OCI-LY7 (cell line): Measurements from ENCODE around the gene SCN5A. TPM values are rescaled to one million over a fixed set of nuclear protein-coding genes. Genes with fewer than 3 reads are reported as not detected.

Experiments used
- BruUV-seq: library from RNA; stranded (reverse); fragments of 400-500 nt; replicated peaks from 2 replicates; lab custom pipeline; 2021; lab: Mats Ljungman, UMichigan
- CTCF ChIA-PET: fragments of 300-600 bp; sonication (Branson Sonifier 250); formaldehyde crosslinking; loops from one replicate; lab custom pipeline; 2022; ENCODE audit warnings: antibody characterized with exemption; ENCODE audit not compliant: unreplicated experiment; lab: Charles Lee
- POLR2A ChIA-PET: fragments of 300-600 bp; sonication (Branson Sonifier 250); formaldehyde crosslinking; loops from one replicate; lab custom pipeline; 2022; ENCODE audit warnings: antibody characterized with exemption; lab: Charles Lee
- DNase-seq: peaks from one replicate; pipeline ENCODE4 v3.0.0-alpha.2; 2015; ENCODE audit warnings: low spot score
- H2AFZ ChIP-seq: fragments of 200-600 bp; sonication (generic), shearing (Covaris generic); 2 replicates; pipeline ENCODE4 v1.6.1; 2014; ENCODE audit warnings: mild to moderate bottlenecking, antibody characterized with exemption, low read length, moderate library complexity
- H3K27ac ChIP-seq: fragments of 200-600 bp; sonication (generic); 2 replicates; pipeline ENCODE4 v1.5.1; 2014; ENCODE audit warnings: mixed run types, low read depth, mild to moderate bottlenecking, moderate library complexity, low read length, inconsistent platforms; ENCODE audit not compliant: poor library complexity, severe bottlenecking
- H3K36me3 ChIP-seq: fragments of 200-600 bp; sonication (generic); 2 replicates; pipeline ENCODE4 v1.6.1; 2014; ENCODE audit warnings: mild to moderate bottlenecking, antibody characterized with exemption, low read length, moderate library complexity, mixed read lengths; ENCODE audit not compliant: insufficient read depth
- H3K4me1 ChIP-seq: fragments of 200-600 bp; sonication (generic); 2 replicates; pipeline ENCODE4 v1.5.1; 2014; ENCODE audit warnings: mild to moderate bottlenecking, low read length; ENCODE audit not compliant: insufficient read depth, poor library complexity, severe bottlenecking
- H3K4me2 ChIP-seq: fragments of 200-600 bp; sonication (generic); 2 replicates; pipeline ENCODE4 v1.6.1; 2014; ENCODE audit warnings: mild to moderate bottlenecking, low read length
- H3K4me3 ChIP-seq: fragments of 200-600 bp; sonication (generic); 2 replicates; pipeline ENCODE4 v1.5.1; 2014; ENCODE audit warnings: mild to moderate bottlenecking, low read depth, low read length; ENCODE audit not compliant: poor library complexity, severe bottlenecking
- H3K79me2 ChIP-seq: fragments of 200-600 bp; sonication (generic); 2 replicates; pipeline ENCODE4 v1.6.1; 2016; ENCODE audit warnings: low read depth, mild to moderate bottlenecking, low read length, moderate library complexity, mixed read lengths; ENCODE audit not compliant: insufficient read depth
- H3K9me2 ChIP-seq: fragments of 200-600 bp; sonication (generic); 2 replicates; pipeline ENCODE4 v1.6.1; 2016; ENCODE audit warnings: mild to moderate bottlenecking, low read length, mixed read lengths; ENCODE audit not compliant: insufficient read depth
- H3K9me3 ChIP-seq: fragments of 200-600 bp; sonication (generic); 2 replicates; pipeline ENCODE4 v1.6.1; 2014; ENCODE audit warnings: mild to moderate bottlenecking, mixed run types, low read length, mixed read lengths
- H4K20me1 ChIP-seq: fragments of 200-600 bp; sonication (generic); 2 replicates; pipeline ENCODE4 v1.6.1; 2014; ENCODE audit warnings: mild to moderate bottlenecking, antibody characterized with exemption, low read length, moderate library complexity, mixed read lengths; ENCODE audit not compliant: insufficient read depth
- EZH2phosphoT487 ChIP-seq: fragments of 200-600 bp; sonication (generic); IDR thresholded peaks from 2 replicates; pipeline ENCODE4 v1.6.1; 2018; ENCODE audit warnings: low read depth, borderline replicate concordance, mild to moderate bottlenecking, mixed run types, antibody characterized with exemption, low read length, moderate library complexity, mixed read lengths
- intact Hi-C: fragments of 100-400 bp; cut with micrococcal nuclease; formaldehyde crosslinking; loops from one replicate; pipeline ENCODE4 v1.10.0; 2022; ENCODE audit not compliant: unreplicated experiment
- total RNA-seq, 2 experiments: library from RNA; depleted of rRNA in 1 of 2; stranded (reverse); fragments of >200 nt in 1 of 2; shearing (Covaris generic) in 1 of 2; gene quantifications; 2 replicates each; pipeline ENCODE4 v1.2.3, GENCODE V29; 2014 to 2022
- TF ChIP-seq, protein P1 (sequence below): fragments of 200-600 bp; sonication (generic); conservative IDR thresholded peaks from 2 replicates; pipeline ENCODE4 v1.5.1; 2014; ENCODE audit warnings: mild to moderate bottlenecking, antibody characterized with exemption, low read length, moderate library complexity, mixed read lengths

SCN5A gene
- total RNA-seq, 2 experiments from 2014 or later = not detected

DNA sequence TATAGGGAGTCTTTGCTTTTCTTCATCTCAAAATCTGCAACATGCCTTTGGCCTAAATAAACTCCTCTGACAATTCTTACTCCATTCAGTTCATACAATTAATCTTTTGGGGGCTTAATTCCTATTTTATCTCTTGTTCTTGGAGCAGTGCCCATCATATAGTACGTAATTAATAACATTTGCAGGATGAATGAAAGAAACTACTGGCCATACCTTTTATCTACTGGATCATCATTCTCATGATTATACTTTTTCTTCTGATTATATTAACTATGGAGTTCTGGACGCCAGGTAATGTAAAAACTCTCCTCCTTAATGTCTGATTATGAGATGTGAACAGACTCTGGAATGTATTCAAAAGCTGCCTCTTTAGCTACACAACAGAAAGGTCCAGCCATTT lies 46.5 kb upstream of the SCN5A start:
- no peaks in the 10 kb centered on the region for H3K79me2 ChIP-seq
- no peaks in the 10 kb centered on the region for H3K9me3 ChIP-seq
- no peak overlapping the region for H2AFZ ChIP-seq
- TF ChIP-seq, protein P1, sequence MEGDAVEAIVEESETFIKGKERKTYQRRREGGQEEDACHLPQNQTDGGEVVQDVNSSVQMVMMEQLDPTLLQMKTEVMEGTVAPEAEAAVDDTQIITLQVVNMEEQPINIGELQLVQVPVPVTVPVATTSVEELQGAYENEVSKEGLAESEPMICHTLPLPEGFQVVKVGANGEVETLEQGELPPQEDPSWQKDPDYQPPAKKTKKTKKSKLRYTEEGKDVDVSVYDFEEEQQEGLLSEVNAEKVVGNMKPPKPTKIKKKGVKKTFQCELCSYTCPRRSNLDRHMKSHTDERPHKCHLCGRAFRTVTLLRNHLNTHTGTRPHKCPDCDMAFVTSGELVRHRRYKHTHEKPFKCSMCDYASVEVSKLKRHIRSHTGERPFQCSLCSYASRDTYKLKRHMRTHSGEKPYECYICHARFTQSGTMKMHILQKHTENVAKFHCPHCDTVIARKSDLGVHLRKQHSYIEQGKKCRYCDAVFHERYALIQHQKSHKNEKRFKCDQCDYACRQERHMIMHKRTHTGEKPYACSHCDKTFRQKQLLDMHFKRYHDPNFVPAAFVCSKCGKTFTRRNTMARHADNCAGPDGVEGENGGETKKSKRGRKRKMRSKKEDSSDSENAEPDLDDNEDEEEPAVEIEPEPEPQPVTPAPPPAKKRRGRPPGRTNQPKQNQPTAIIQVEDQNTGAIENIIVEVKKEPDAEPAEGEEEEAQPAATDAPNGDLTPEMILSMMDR = no peak
- TF ChIP-seq EZH2phosphoT487 = no peak
- no peak overlapping the region for H3K4me2 ChIP-seq
- no peaks in the 10 kb centered on the region for H4K20me1 ChIP-seq
- H3K4me1 ChIP-seq = no peaks in the 10 kb centered on the region
- no peaks in the 10 kb centered on the region for H3K36me3 ChIP-seq
- ChIA-PET CTCF (no interaction called here), POLR2A (no interaction called here)
- no peak for DNase-seq
- H3K9me2 ChIP-seq = no peaks in the 10 kb centered on the region; the same call in 1 of the 2 replicates
- no peak overlapping the region for H3K4me3 ChIP-seq
- intact Hi-C loops = no loop called here
- no TSS peak for BruUV-seq
- H3K27ac ChIP-seq = no peak overlapping the region

DNA sequence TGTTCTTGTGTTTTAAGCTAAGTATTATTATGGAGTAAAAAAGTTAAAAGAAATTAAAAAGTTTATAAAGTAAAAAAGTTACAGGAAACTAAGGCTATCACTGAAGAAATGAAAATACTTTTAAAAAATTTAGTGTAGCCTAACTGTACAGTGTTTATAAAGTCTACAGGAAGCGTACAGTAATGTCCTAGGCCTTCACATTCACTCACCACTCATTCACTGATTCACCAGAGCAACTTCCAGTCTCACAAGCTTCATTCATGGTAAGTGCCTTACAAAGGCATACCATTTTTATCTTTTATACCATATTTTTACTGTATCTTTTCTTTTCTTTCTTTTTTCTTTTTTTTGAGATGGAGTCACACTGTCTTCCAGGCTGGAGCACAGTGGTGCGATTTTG lies 40.7 kb upstream of the SCN5A start:
- CTCF ChIA-PET = no interaction called here
- intact Hi-C loops = no loop called here
- no peak for DNase-seq

DNA sequence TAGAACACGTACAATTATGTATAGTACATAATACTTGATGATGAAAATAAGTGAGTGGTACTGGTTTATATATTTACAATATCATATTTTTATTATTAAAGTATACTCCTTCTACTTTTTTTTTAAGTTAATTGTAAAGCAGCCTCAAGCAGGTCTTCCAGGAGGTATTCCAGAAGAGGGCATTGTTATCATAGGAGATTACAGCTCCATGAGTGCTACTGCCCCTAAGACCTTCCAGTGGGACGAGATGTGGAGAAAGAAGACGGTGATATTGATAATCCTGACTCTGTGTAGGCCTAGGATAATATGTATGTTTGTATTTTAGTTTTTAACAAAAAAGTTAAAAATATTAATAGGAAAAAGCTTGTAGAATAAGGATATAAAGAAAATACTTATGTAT lies 40.3 kb upstream of the SCN5A start:
- CTCF ChIA-PET = no interaction called here
- H3K36me3 ChIP-seq = no peaks in the 10 kb centered on the region

More for the DNA sequence above, 40.7 kb upstream of the SCN5A start:
- Histone ChIP-seq H3K9me2 (no peaks in the 10 kb centered on the region), H3K9me3 (no peaks in the 10 kb centered on the region), H3K4me1 (no peaks in the 10 kb centered on the region), H3K4me3 (no peak overlapping the region), H3K4me2 (no peak overlapping the region), H3K27ac (no peak overlapping the region), H3K79me2 (no peaks in the 10 kb centered on the region), H2AFZ (no peak overlapping the region), H4K20me1 (no peaks in the 10 kb centered on the region), H3K36me3 (no peaks in the 10 kb centered on the region)
- POLR2A ChIA-PET = interaction anchor here (0.6 kb wide), 1 partner anchor 1339 kb away, joined by 3 read pairs; no protein-coding TSS in a partner anchor
- TF ChIP-seq, protein P1 = no peak
- TF ChIP-seq EZH2phosphoT487 = no peak
- no TSS peak for BruUV-seq

More for the DNA sequence above, 40.3 kb upstream of the SCN5A start:
- BruUV-seq = no TSS peak
- Histone ChIP-seq H3K9me3 (no peaks in the 10 kb centered on the region), H2AFZ (no peak overlapping the region), H3K4me2 (no peak overlapping the region), H4K20me1 (no peaks in the 10 kb centered on the region), H3K9me2 (no peaks in the 10 kb centered on the region), H3K79me2 (no peaks in the 10 kb centered on the region), H3K4me1 (no peaks in the 10 kb centered on the region), H3K27ac (no peak overlapping the region), H3K4me3 (no peak overlapping the region)
- intact Hi-C loops = no loop called here
- no peak for TF ChIP-seq EZH2phosphoT487
- TF ChIP-seq, protein P1 = no peak
- POLR2A ChIA-PET = interaction anchor here (0.6 kb wide), 2 partner anchors 1340 to 1800 kb away, joined by 3 read pairs; no protein-coding TSS in a partner anchor
- no peak for DNase-seq
